NOMO-1 treated with DMSO at 0.1 percent for 48 hours (cell line): ENCODE results near the gene RAB42.

Experiments used
- DNase-seq: peaks from one replicate; lab custom pipeline; 2025; ENCODE audit not compliant: unreplicated experiment; lab: John Stamatoyannopoulos, UW

Gene RAB42

GRCh38 chr1:28644494-28644893 lies 52.4 kb downstream of the RAB42 start:
- DNase-seq, result no peak
